GM12878 (cell line): ENCODE results near the gene OFD1.

Experiments used
- JUND ChIP-seq: IDR thresholded peaks from 2 replicates; pipeline ENCODE4 v1.6.1; 2012; ENCODE audit warnings: low read depth, mild to moderate bottlenecking, low read length, improper control_type of control experiment, moderate library complexity
- MEF2B ChIP-seq: fragments of 450-650 bp; IDR thresholded peaks from 2 replicates; pipeline ENCODE4 v1.6.1; 2018; ENCODE audit warnings: mild to moderate bottlenecking, moderate library complexity; ENCODE audit not compliant: partially characterized antibody, poor library complexity, severe bottlenecking
- NFXL1 ChIP-seq: fragments of 450-650 bp; IDR thresholded peaks from 2 replicates; pipeline ENCODE4 v1.6.1; 2017; ENCODE audit warnings: antibody characterized with exemption, mild to moderate bottlenecking, borderline replicate concordance
- TF ChIP-seq, protein P1 (sequence below), 3 experiments: IDR thresholded peaks in 2 of 3; conservative IDR thresholded peaks in 1 of 3; 2 replicates each; pipeline ENCODE4 v1.5.1; 2011; ENCODE audit warnings: low read depth in 3 of 3, low read length in 3 of 3, mild to moderate bottlenecking in 3 of 3, control low read depth in 2 of 3, moderate library complexity in 2 of 3, inconsistent platforms in 1 of 3, mixed read lengths in 1 of 3; ENCODE audit not compliant: control insufficient read depth in 2 of 3, insufficient read depth in 1 of 3; ENCODE audit errors: extremely low read depth in 1 of 3

DNA sequence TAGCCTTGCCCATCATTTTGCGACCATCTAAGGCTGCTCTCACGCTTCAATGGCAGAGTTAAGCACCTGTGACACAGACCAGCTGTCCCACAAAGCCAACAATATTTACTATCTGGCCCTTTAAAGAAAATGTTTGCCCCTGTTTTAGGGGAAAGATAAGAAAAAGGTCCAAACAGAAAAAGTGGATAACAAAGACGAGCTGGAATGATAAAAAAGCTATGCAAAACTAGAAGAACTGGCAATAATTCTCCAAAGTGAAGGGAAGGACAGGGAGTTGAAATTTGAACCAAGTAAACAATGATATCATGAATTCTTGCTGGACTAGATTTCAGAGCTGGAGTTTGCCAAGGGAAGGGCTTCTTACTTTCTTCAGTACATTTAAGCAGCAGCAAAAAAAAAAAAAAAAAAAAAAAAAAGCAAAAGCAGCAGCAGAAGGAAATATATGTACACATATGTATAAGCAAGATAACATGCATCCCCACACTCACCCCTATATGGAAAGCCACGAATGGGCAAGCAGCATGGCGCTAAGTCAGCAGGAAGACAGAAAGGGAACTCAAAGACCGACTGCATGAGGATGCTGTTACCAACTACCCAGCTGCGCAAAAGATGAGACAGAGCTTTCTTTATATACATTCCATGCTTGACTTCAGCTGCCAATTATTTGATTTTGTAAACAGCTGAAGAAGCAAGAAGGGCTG lies 12.6 kb upstream of the OFD1 start:
- TF ChIP-seq, protein P1, sequence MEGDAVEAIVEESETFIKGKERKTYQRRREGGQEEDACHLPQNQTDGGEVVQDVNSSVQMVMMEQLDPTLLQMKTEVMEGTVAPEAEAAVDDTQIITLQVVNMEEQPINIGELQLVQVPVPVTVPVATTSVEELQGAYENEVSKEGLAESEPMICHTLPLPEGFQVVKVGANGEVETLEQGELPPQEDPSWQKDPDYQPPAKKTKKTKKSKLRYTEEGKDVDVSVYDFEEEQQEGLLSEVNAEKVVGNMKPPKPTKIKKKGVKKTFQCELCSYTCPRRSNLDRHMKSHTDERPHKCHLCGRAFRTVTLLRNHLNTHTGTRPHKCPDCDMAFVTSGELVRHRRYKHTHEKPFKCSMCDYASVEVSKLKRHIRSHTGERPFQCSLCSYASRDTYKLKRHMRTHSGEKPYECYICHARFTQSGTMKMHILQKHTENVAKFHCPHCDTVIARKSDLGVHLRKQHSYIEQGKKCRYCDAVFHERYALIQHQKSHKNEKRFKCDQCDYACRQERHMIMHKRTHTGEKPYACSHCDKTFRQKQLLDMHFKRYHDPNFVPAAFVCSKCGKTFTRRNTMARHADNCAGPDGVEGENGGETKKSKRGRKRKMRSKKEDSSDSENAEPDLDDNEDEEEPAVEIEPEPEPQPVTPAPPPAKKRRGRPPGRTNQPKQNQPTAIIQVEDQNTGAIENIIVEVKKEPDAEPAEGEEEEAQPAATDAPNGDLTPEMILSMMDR (IDR thresholded peaks at IDR 0.05 in 2 of 3, conservative IDR thresholded peaks at IDR 0.05 in 1 of 3; ENCODE audit: control insufficient read depth in 2 of 3, extremely low read depth in 1 of 3, insufficient read depth in 1 of 3, low read depth in 3 of 3, low read length in 3 of 3): no peak
- TF ChIP-seq MEF2B: no peak
- no peak for TF ChIP-seq JUND
- TF ChIP-seq NFXL1: no peak
